ENCODE data around the gene TMIGD1.

TMIGD1 gene

DNA sequence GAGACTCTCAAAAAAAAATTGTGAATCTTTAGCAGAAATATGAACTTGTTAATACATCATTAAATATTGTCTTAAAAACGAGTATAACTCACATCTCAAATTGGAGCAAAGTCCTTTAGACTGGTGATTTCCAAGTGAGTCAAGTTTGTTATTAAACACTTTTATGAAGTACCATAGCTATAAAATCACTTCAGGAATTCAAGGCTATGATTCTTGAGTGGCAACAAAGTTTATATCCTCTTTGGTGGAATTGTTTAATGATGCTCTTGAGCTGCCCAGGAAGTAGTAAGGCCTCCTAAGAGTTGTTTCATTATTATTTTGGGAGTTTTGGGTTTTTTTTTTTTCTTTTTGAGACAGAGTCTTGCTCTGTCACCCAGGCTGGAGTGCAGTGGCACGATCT lies 25.5 kb downstream of the TMIGD1 start:
- DNase-seq (ENCODE audit: low read depth, low spot score) = no peak
- TF ChIP-seq, protein P1, sequence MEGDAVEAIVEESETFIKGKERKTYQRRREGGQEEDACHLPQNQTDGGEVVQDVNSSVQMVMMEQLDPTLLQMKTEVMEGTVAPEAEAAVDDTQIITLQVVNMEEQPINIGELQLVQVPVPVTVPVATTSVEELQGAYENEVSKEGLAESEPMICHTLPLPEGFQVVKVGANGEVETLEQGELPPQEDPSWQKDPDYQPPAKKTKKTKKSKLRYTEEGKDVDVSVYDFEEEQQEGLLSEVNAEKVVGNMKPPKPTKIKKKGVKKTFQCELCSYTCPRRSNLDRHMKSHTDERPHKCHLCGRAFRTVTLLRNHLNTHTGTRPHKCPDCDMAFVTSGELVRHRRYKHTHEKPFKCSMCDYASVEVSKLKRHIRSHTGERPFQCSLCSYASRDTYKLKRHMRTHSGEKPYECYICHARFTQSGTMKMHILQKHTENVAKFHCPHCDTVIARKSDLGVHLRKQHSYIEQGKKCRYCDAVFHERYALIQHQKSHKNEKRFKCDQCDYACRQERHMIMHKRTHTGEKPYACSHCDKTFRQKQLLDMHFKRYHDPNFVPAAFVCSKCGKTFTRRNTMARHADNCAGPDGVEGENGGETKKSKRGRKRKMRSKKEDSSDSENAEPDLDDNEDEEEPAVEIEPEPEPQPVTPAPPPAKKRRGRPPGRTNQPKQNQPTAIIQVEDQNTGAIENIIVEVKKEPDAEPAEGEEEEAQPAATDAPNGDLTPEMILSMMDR (IDR thresholded peaks at IDR 0.05; ENCODE audit: low read depth, low read length) = no peak
- H3K4me3 ChIP-seq (ENCODE audit: low read depth, low read length) = no peak overlapping the region
- in situ Hi-C loops (cut with HindIII; ENCODE audit: low sequenced_read_pairs) = no loop called here

DNA sequence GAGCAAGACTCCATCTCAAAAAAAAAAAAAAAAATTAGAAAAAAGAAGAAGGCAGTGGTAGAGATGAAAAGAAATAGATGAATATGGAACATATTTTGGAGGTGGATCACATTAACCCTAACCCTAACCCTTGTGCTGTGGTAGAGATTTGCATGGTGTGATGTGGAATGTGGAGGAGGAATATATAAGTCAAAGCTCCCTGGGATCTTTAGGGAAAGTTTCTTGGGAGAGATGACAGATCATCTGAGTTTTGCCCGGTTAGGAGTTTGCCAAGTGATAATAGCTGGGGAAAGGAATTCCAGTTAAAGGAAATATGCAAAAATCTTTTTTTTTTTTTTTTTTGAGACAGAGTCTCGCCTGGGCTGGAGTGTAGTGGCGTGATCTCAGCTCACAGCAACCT lies 29.1 kb downstream of the TMIGD1 start:
- no peak overlapping the region for H3K4me3 ChIP-seq (ENCODE audit: low read depth, low read length)
- in situ Hi-C loops (cut with HindIII; ENCODE audit: low sequenced_read_pairs) = no loop called here
- DNase-seq (ENCODE audit: low read depth, low spot score) = no peak
- TF ChIP-seq, protein P1 (IDR thresholded peaks at IDR 0.05; ENCODE audit: low read depth, low read length) = no peak

GRCh38 chr17:30302241-30302640 lies 31.6 kb downstream of the TMIGD1 start:
- TF ChIP-seq, protein P1 (IDR thresholded peaks at IDR 0.05; ENCODE audit: low read depth, low read length) = no peak
- no peak overlapping the region for H3K4me3 ChIP-seq (ENCODE audit: low read depth, low read length)
- in situ Hi-C loops (cut with HindIII; ENCODE audit: low sequenced_read_pairs) = no loop called here
- DNase-seq (ENCODE audit: low read depth, low spot score) = no peak

GRCh38 chr17:30300818-30301217 lies 33.0 kb downstream of the TMIGD1 start:
- in situ Hi-C loops (cut with HindIII; ENCODE audit: low sequenced_read_pairs) = no loop called here
- DNase-seq (ENCODE audit: low read depth, low spot score) = no peak
- H3K4me3 ChIP-seq (ENCODE audit: low read depth, low read length) = no peak overlapping the region
- TF ChIP-seq, protein P1 (IDR thresholded peaks at IDR 0.05; ENCODE audit: low read depth, low read length) = no peak

DNA sequence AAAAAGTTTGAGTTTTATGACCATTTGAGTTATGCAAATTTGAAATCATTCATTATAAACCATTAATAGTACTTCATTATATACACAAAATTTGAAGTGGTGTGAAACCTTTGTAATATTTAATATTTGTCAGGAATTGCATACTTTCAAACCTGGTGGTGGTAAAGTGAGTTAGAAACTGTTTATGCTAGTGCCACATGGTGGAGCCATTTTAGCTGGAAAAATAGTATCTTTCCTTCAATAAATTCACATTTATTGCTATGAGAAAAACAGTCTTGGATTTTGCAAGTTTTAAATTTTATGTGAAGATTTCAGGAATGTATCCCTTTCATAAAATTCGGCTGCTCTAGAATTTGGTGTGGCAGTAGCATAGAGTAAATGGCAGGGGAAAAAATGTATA lies 34.9 kb downstream of the TMIGD1 start:
- H3K4me3 ChIP-seq (ENCODE audit: low read depth, low read length) = no peak overlapping the region
- TF ChIP-seq, protein P1 (IDR thresholded peaks at IDR 0.05; ENCODE audit: low read depth, low read length) = peak; percentile 49
- DNase-seq (ENCODE audit: low read depth, low spot score) = peak; percentile 27
- in situ Hi-C loops (cut with HindIII; ENCODE audit: low sequenced_read_pairs) = no loop called here

- TF ChIP-seq, protein P1 (IDR thresholded peaks at IDR 0.05; ENCODE audit: low read depth, low read length) = no peak
- in situ Hi-C loops (cut with HindIII; ENCODE audit: low sequenced_read_pairs) = no loop called here
- H3K4me3 ChIP-seq (ENCODE audit: low read depth, low read length) = no peak overlapping the region
- DNase-seq (ENCODE audit: low read depth, low spot score) = no peak
Observed at GRCh38 chr17:30297715-30298114, 36.1 kb downstream of the TMIGD1 start.
